Jurkat, Clone E6-1 (cell line): ENCODE results near the gene CLIC4.
"Not testable (repeated sequence)": the region's sequence is repeated elsewhere in the genome, so short reads cannot be mapped to it uniquely, and the experiment has no call there.

Source experiments
- DNase-seq: peaks from one replicate; pipeline ENCODE4 v3.0.0-alpha.2; 2011; ENCODE audit warnings: low read depth, low spot score
- H3K4me3 ChIP-seq: 2 replicates; pipeline ENCODE4 v1.5.1; 2011; ENCODE audit warnings: mild to moderate bottlenecking, low read length, control low read depth, moderate library complexity

CLIC4 gene

GRCh38 chr1:24742090-24742938 lies 2.9 kb upstream of the CLIC4 start:
- DNase-seq: no peak
- no peak overlapping the region for H3K4me3 ChIP-seq

- H3K4me3 ChIP-seq: no peak overlapping the region
- no peak for DNase-seq
Observed at GRCh38 chr1:24743404-24744211, 1.6 kb upstream of the CLIC4 start.

- peak overlapping the region; percentile 79 for H3K4me3 ChIP-seq
- DNase-seq: no peak
Observed at GRCh38 chr1:24745711-24746413, 615 bp downstream of the CLIC4 start.

DNA sequence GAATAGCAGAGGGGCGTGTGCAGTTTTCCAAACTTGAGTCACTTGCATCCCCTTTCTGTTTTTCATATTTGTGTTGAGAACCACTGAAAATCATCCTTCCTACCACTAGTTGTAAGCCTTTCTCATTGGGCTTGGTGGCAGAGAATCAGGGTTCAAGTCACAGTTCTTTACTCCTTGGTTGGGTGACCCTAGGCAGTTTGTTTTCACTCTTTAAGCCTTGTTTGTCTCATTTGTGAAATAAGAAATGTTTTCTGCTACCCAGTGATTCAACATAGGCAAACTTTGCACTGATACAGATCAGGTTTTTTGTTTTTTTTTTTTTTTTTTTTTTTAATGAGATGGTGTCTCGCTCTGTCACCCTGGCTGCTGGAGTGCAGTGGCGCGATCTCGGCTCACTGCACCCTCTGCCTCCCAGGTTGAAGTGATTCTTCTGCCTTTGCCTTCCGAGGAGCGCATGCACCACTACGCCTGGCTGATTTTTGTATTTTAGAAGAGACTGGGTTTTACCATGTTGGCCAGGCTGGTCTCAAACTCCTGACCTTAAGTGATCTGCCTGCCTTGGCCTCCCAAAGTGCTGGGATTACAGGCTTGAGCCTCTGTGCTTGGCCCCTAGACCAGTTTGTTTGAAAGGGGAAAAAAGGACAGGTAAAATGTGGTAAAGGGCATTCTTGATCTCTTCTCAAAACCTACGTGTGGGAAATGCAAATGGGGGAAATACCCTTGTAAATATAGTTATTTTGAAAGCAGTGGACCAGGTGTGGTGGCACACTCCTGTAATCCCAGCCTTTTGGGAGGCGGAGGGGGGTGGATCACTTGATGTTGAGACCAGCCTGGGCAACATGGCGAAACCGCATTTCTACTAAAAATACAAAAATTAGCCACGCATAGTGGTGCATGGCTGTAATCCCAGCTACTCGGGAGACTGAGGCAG lies 3.2 kb downstream of the CLIC4 start:
- H3K4me3 ChIP-seq: no peak overlapping the region
- DNase-seq: no peak

DNA sequence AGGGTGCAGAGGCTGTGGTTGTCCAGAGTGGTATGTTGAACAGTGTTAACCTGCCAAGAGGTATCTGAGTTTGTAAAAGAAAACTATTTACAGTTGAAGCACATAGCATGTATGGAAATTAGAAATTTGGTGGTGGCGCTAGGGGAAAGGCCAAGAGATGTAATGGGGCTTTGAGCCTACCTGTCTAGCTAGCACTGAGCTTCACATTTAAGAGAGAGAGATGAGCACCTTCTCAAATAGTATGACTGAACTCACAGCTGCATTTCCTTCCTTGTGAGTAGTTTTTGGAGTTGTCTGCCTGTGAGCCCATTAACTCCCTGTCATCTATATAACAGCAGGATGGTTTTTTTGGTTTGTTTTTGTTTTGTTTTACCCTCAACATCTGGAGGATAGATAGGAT lies 4.0 kb downstream of the CLIC4 start:
- no peak overlapping the region for H3K4me3 ChIP-seq
- no peak for DNase-seq

- no peak overlapping the region for H3K4me3 ChIP-seq
- no peak for DNase-seq
Observed at GRCh38 chr1:24749886-24750285, 4.6 kb downstream of the CLIC4 start.

- DNase-seq: no peak
- no peak overlapping the region for H3K4me3 ChIP-seq
Observed at GRCh38 chr1:24751833-24752232, 6.6 kb downstream of the CLIC4 start.

DNA sequence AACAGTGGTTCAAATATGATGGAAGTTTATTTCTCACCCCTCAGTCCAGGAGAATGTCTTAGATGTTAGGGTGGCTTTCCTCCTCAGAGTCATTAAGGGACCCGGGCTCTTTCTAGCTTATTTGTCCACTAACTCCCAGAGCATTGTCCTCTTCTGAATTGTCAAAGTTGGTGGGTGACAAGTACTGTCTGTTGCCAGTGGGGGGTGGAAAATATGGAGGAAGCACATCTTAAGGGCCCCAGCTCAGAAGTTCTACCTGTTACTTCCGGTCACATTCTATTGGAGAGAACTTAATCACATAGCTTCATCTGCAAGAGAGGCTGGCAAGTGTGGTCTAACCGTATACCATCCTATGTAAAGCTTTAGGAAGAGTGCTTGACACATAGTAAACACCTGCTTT lies 7.1 kb downstream of the CLIC4 start:
- no peak for DNase-seq
- no peak overlapping the region for H3K4me3 ChIP-seq

GRCh38 chr1:24754229-24754628 lies 9.0 kb downstream of the CLIC4 start:
- no peak overlapping the region for H3K4me3 ChIP-seq
- DNase-seq: no peak

DNA sequence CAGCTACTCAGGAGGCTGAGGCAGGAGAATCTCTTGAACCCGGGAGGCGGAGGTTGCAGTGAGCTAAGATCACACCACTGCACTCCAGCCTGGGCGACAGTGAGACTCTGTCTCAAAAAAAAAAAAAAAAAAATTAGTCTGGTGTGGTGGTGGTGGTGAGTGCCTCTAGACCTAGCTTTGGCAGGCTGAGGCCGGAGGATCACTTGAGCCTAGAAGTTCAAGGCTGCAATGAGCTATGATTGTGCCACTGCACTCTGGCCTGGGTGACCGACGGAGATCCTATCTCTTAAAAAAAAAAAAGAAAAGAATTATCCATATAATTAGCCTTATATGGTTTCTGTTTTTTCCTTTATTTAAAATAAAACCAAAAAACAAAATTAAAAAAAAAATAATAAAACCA lies 10.1 kb downstream of the CLIC4 start:
- not testable (repeated sequence) for H3K4me3 ChIP-seq, DNase-seq

- no peak for DNase-seq
- no peak overlapping the region for H3K4me3 ChIP-seq
Observed at GRCh38 chr1:24756395-24756794, 11.1 kb downstream of the CLIC4 start.

GRCh38 chr1:24759492-24759891 lies 14.2 kb downstream of the CLIC4 start:
- H3K4me3 ChIP-seq: no peak overlapping the region
- DNase-seq: no peak

DNA sequence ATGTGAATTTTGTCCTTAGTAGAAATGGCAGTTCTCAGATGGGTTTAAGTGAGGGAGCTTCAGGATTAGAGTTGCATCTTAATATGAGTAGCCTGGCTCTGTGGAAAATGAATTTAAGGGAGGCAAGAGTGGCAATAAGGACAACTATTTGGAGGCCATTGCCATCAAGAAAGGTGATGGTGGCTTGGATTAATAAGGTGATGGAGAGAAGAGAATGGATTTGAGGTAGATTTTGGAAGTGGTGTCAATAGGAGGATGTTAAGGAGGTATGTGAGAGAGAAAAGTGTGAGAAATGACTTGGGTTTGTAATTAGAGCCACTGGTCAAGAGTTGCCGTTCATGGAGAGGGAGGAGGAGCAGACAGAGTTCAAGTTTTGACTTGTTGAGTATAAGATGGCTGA lies 16.3 kb downstream of the CLIC4 start:
- DNase-seq: no peak
- no peak overlapping the region for H3K4me3 ChIP-seq

DNA sequence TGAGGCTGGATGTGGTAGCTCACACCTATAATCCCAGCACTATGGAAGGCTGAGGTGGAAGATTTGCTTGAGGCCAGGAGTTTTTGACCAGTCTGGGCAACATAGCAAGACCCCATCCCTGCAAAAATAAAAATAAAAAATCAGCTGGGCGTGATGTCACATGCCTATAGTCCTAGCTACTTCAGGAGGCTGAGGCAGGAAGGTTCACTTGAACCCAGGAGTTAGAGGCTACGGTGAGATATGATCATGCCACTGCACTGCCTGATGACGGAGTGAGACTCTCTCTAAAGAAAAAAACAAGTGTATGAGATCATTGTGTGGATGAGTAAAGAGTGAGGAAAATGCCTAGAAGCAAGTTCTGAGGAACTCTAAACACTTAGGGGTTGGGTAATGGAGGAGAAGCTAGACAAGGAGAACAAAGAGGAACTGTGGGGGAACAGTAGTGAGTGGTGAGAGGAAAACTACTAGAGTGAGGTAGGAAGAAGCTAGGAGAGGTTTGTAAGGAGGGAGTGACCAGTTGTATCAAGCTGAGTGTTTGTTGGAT lies 17.0 kb downstream of the CLIC4 start:
- DNase-seq: no peak
- H3K4me3 ChIP-seq: no peak overlapping the region

GRCh38 chr1:24763671-24764070 lies 18.4 kb downstream of the CLIC4 start:
- no peak overlapping the region for H3K4me3 ChIP-seq
- no peak for DNase-seq

DNA sequence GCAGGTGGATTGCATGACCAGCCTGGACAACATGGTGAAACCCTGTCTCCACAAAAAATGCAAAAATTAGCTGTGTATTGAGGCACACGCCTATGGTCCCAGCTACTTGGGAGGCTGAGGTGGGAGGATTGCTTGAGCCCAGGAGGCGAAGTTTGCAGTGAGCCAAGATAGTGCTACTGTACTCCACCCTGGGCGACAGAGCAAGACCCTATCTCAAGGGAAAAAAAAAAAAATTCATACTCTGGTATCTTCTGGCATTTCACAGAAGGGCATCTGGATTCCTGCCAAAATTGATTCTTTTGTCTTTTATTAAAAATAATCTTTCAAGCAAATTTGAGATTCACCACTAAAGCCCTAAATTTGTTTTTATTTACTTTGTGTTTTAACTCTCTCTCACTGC lies 19.2 kb downstream of the CLIC4 start:
- no peak for DNase-seq
- no peak overlapping the region for H3K4me3 ChIP-seq

DNA sequence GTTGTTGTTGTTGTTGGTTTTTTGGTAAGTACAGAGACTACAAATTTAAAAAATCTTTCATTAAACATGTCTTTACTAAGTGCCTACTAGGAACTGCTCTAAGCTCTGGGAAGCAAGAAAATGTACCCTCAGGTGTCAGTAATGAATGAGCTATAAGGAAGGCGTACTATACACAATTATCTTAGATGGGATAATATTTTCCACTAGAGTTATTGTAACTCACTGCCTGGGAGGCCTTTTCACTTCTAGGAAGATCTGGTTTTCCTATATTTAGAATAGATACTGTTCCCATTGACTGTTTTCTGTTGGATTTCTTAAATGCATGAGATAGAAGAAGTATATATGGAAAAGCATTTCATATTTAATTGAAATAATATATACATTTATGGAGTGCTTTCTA lies 19.6 kb downstream of the CLIC4 start:
- no peak for DNase-seq
- no peak overlapping the region for H3K4me3 ChIP-seq

GRCh38 chr1:24765308-24765988 lies 20.2 kb downstream of the CLIC4 start:
- H3K4me3 ChIP-seq: no peak overlapping the region
- DNase-seq: no peak
